Stimulated activated CD8-positive, alpha-beta memory T cell treated with anti-CD3 and anti-CD28 coated beads, Interleukin-15, amount 100 ng/mL, for 4 hours (primary cell): ENCODE measurements around the gene C12orf54.
"Not testable (repeated sequence)": the region's sequence is repeated elsewhere in the genome, so short reads cannot be mapped to it uniquely, and the experiment has no call there.

Experiments used
- DNase-seq, 2 donors: peaks; one replicate each; pipeline ENCODE4 v3.0.0-alpha.2; 2020; ENCODE audit warnings: low read depth in 2 of 2

The C12orf54 gene

DNA sequence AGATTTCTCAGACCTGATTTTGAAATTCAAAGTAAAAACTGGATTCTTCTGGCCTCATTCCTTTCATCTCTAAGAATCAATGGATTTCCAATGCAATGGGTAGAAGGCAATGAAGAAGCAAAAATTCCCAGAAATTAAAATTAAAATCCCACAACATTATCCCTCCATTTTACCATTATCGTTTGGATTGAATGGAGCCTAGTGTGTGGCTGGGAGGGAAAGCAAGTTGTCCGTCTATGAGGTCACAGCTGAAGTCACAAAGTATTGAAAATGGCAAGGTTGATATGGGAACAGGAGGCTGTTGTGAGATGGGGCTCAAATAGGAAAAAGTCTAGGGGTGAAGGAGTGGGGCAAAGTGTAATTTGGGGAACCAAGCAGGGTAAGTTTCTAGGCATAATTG is at the start of gene C12orf54:
Gene C12orf54 (plus strand): TSS at position 301 of the 400 bp plus-strand sequence. CDS start 799 bp downstream, outside the sequence.
- no peak for DNase-seq

DNA sequence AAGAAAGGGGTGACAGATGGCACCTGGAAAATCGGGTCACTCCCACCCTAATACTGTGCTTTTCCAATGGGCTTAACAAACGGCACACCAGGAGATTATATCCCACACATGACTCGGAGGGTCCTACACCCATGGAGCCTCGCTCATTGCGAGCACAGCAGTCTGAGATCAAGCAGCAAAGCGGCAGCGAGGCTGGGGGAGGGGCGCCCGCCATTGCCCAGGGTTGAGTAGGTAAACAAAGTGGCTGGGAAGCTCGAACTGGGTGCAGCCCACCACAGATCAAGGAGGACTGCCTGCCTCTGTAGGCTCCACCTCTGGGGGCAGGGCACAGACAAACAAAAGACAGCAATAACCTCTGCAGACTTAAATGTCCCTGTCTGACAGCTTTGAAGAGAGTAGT is 48.3 kb upstream of the C12orf54 start:
- DNase-seq = not testable (repeated sequence)

DNA sequence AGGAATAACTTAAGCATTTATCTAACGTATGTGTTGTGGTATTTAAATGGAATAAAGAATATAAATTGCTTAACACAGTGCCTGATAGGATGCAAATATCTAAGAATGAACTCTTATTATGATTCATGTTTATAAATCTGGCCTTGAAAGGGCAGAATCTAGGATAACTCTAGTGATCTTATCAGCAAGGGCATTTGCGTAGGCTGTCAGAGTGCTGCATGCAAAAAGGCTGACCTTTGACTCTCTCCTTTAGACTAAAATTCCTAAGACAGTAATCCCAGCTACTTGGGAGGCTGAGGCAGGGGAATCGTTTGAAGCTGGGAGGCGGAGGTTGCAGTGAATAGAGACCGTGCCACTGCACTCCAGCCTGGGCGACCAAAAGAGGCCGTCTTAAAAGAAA is 41.2 kb upstream of the C12orf54 start:
- no peak for DNase-seq

DNA sequence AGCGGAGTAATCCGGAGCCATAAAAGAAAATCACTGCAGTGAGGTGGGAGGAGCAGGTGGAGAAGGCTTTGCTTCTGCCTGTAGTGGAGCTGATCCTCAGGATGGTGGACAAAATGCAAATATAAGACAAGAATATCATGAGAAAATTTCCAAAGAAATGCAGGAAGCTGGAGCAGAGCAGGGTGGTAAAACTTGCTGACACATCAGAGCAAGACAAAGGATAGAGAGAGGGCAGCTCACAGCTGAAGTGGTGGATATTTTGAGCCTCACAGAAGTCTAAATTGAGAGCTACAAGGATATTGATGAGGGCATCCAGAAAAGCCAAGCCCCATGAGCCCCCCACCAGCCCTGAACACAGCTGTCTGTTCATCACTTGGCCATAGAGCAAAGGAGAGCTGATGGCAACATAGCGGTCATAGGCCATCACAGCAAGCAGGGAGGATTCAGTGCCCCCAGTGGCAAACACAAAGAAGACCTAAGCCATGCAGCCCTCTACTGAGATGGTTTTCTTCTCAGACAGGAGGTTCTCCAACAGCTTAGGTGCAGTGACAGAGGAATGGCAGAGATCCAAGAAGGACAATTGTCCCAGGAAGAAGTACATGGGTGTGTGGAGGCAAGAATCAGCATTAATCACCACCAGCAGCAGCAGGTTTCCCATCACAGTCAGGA is 40.0 kb upstream of the C12orf54 start:
- DNase-seq = no peak

DNA sequence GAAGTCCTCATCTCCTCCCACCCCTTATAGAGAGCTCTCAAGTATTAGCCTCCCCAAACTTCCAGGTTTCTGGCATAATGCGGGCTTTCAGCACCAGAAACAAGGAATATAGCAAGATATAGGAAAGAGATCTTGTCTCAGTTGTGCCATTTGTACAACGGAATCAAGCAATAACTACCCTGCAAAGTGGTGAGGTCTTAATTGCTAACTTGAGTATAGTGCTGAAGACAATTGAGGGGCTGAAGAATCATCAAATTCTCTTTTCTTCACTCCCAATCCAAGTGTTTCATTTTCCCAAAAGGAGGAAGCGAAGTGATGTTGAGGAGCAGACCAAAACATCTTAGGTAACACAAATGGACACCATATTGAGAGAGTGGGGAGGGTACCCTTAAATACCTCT is 36.8 kb upstream of the C12orf54 start:
- DNase-seq = no peak

- no peak for DNase-seq
Observed at GRCh38 chr12:48446161-48446776, 36.0 kb upstream of the C12orf54 start.

DNA sequence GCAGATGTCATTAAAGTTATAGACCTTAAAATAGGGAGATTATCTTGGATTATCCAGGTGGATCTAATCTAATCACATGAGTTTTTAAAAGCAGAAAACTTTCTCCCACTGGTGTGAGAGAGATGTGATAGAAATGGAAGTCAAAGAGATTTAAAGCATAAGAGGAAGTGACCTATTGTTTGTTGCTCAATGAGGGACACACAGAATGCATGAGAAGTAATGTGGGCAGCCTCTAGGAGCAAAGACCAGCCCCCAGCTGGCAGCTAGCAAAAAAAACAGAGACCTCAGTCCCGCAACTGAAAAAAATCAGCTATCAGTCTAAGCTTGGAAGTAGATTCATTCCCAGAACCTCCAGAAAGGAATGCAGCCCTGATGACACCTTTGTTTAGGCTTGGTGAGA is 34.5 kb upstream of the C12orf54 start:
- no peak for DNase-seq

GRCh38 chr12:48451372-48451771 is 30.9 kb upstream of the C12orf54 start:
- no peak for DNase-seq

- DNase-seq = not testable (repeated sequence)
Observed at GRCh38 chr12:48452961-48453360, 29.3 kb upstream of the C12orf54 start.

DNA sequence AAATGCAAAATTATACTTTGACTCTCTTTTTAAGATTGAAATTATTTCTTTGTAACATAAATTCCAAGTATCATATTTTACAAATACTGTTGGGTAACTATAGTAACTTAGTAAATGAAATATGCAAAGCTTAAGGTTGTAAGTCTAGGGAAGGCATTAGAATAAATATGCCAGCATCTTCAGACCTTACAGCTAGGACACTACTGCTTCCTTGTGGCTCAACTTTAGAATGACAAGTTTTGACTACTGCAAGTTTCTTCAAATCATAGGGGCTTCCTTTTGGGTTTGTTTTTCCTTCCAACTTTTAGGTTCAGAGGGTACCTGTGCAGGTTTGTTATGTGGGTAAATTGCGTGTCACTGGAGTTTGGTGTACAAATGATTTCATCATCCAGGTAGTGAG is 27.6 kb upstream of the C12orf54 start:
- no peak for DNase-seq

DNA sequence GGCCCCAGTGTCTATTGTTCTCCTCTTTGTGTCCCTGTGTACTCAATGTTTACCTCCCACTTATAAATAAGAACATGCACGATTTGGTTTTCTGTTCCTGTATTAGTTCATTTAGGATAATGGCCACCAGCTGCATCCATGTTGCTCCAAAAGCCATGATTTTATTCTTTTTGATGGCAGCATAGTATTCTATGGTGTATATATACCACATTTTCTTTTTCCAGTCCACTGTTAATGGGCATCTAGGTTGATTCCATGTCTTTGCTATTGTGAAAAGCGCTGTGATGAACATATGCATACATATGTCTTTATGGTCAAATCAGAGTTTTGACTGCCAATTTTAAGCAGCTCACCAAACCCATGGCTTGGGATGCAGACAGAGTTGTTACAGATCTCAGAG is 27.2 kb upstream of the C12orf54 start:
- DNase-seq = no peak

DNA sequence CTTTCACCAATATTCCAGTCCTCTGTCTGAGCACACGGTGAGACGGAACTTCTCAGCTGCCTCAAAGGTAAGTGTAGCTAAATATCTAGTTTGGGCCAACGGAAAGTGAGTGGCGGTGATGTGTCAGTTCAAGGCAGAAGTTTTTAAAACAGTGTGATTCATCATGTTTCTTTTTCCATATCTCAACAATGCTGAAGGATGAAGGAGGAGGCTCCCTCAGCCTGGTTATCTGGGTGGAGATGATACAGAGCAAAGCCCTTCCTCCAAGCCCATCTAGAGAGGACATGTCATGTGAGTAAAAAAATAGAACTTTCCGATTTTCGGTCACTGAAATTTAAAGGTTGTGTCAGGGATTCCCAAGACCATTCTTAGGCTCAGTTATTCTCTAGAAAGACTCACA is 23.0 kb upstream of the C12orf54 start:
- no peak for DNase-seq

GRCh38 chr12:48469027-48469426 is 13.3 kb upstream of the C12orf54 start:
- DNase-seq = not testable (repeated sequence)

DNA sequence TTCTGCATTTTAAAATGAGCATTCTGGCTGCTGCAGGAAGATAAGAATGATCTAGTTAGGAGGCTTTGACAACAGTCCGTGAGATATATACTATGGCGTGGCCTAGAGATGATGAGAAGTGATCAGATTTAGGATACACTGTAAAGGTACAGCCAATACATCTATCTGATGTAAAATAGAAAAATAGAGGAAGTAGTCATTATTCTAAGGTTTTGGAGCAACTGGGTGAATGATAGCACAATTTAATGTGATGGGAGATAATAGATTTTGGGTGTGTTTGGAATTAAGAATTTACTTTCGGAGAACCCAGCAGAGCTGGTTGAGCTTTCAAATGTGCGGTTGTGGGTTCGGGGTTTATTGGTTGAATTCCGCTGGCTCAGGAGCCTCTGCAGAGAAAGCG is 10.0 kb upstream of the C12orf54 start, which contains the start of gene ANP32D:
Gene ANP32D (plus strand): TSS at position 301 of the 400 bp plus-strand sequence. CDS start 106 bp downstream, outside the sequence.
- DNase-seq = no peak

- DNase-seq = no peak
Observed at GRCh38 chr12:48473061-48473460, 9.2 kb upstream of the C12orf54 start.

DNA sequence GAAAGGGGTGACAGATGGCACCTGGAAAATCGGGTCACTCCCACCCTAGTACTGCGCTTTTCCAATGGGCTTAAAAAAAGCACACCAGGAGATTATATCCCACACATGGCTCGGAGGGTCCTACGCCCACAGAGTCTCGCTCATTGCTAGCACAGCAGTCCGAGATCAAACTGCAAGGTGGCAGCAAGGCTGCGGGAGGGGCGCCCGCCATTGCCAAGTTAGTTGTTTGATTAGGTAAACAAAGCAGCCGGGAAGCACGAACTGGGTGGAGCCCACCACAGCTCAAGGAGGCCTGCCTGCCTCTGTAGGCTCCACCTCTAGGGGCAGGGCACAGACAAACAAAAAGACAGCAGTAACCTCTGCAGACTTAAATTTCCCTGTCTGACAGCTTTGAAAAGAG is 7.8 kb upstream of the C12orf54 start:
- DNase-seq = not testable (repeated sequence)

- no peak for DNase-seq
Observed at GRCh38 chr12:48482930-48483329, 632 bp downstream of the C12orf54 start.

- no peak for DNase-seq
Observed at GRCh38 chr12:48486261-48486660, 4.0 kb downstream of the C12orf54 start.

DNA sequence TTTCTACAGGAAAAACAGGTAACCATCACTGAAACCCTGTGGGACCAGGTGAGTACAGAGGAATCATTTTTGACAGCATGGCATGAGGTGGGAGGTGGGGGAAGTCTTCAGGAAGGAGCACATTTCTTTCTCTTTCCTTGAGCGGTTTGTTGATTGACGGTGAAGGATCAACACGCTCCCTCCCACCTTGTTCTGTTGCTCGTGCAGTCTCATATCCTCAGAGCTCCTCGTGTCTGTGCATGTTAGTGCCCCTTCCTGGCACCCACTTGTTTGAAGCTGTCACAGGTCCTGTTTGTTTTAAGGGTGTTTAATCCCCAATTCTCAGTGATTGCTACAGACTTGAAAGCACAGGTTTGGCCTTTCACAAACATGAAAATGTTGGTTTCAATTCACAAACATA is 4.4 kb downstream of the C12orf54 start:
- DNase-seq = no peak

- DNase-seq = no peak
Observed at GRCh38 chr12:48489012-48489411, 6.7 kb downstream of the C12orf54 start.

DNA sequence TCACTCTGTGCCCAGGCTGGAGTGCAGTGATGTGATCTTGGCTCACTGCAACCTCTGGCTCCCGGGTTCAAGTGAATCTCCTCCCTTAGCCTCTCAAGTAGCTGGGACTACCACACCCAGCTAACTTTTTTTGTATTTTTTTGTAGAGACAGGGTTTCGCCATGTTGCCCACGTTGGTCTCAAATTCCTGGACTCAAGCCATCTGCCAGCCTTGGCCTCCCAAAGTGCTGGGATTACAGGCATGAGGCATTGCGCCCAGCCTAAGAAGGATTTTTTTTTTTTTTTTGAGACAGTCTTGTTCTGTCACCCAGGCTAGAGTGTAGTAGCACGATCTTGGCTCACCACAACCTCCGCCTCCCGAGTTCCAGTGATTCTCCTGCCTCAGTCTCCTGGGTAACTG is 7.2 kb downstream of the C12orf54 start:
- DNase-seq = not testable (repeated sequence)

GRCh38 chr12:48500281-48500680 is 18.0 kb downstream of the C12orf54 start:
- not testable (repeated sequence) for DNase-seq

- not testable (repeated sequence) for DNase-seq
Observed at GRCh38 chr12:48506836-48507235, 24.5 kb downstream of the C12orf54 start.
